Smooth muscle cell (in vitro differentiated cells): Measurements from ENCODE around the gene STMP1. TPM values are rescaled to one million over a fixed set of nuclear protein-coding genes. Genes with fewer than 3 reads are reported as not detected.
"Not testable (repeated sequence)": the region's sequence is repeated elsewhere in the genome, so short reads cannot be mapped to it uniquely, and the experiment has no call there.

Experiments
- DNase-seq: peaks from one replicate; lab custom pipeline; 2025; ENCODE audit not compliant: unreplicated experiment; lab: John Stamatoyannopoulos, UW
- H2AFZ ChIP-seq: fragments of 200-600 bp; sonication (generic); 2 replicates; pipeline ENCODE4 v1.6.0; 2016; ENCODE audit warnings: antibody characterized with exemption, low read depth, mild to moderate bottlenecking
- H3F3A ChIP-seq: fragments of 200-600 bp; sonication (generic); 2 replicates; pipeline ENCODE4 v1.6.0; 2017; ENCODE audit warnings: antibody characterized with exemption, low read depth
- H3K27ac ChIP-seq: fragments of 200-600 bp; sonication (generic); 2 replicates; pipeline ENCODE4 v1.5.1; 2016; ENCODE audit warnings: low read depth, mild to moderate bottlenecking
- H3K27me3 ChIP-seq: fragments of 200-600 bp; sonication (generic); 2 replicates; pipeline ENCODE4 v1.6.1; 2016; ENCODE audit warnings: low read depth, mild to moderate bottlenecking
- H3K36me3 ChIP-seq: fragments of 200-600 bp; sonication (generic); 2 replicates; pipeline ENCODE4 v1.5.1; 2016; ENCODE audit warnings: low read depth
- H3K4me1 ChIP-seq: fragments of 200-600 bp; sonication (generic); 2 replicates; pipeline ENCODE4 v1.5.1; 2016; ENCODE audit warnings: low read depth
- H3K4me2 ChIP-seq: fragments of 200-600 bp; sonication (generic); 2 replicates; pipeline ENCODE4 v1.6.0; 2016; ENCODE audit warnings: mild to moderate bottlenecking
- H3K4me3 ChIP-seq: fragments of 200-600 bp; sonication (generic); 2 replicates; pipeline ENCODE4 v1.5.1; 2016; ENCODE audit warnings: mild to moderate bottlenecking
- H3K79me2 ChIP-seq: fragments of 200-600 bp; sonication (generic); 2 replicates; pipeline ENCODE4 v1.6.0; 2016; ENCODE audit warnings: low read depth, mild to moderate bottlenecking
- H3K9ac ChIP-seq: fragments of 200-600 bp; sonication (generic); 2 replicates; pipeline ENCODE4 v1.6.0; 2016; ENCODE audit warnings: low read depth
- H3K9me3 ChIP-seq: fragments of 200-600 bp; sonication (generic); replicated peaks from 2 replicates; pipeline ENCODE4 v1.5.1; 2016; ENCODE audit warnings: low read depth
- H4K20me1 ChIP-seq: fragments of 200-600 bp; sonication (generic); 2 replicates; pipeline ENCODE4 v1.6.0; 2016; ENCODE audit warnings: low read depth
- WGBS: methylation state at CpG from one replicate; pipeline ENCODE4 v1.1.7; 2016; ENCODE audit warnings: low lambda C conversion rate; 5-methylcytosine and 5-hydroxymethylcytosine counted together
- polyA plus RNA-seq: library from polyadenylated mRNA; unstranded; fragments of >200 nt; fragmentation: Nextera tagmentation; extraction: Ambion mirVana; gene quantifications from 2 replicates; pipeline ENCODE4 v1.2.1, GENCODE V29; 2016
- total RNA-seq: library from RNA; depleted of rRNA; stranded (reverse); fragments of >200 nt; gene quantifications from 2 replicates; pipeline ENCODE4 v1.2.3, GENCODE V29; 2014
- TF ChIP-seq, protein P1 (sequence below): fragments of 200-600 bp; sonication (generic); IDR thresholded peaks from 2 replicates; pipeline ENCODE4 v1.5.1; 2017; ENCODE audit warnings: borderline replicate concordance, mild to moderate bottlenecking, antibody characterized with exemption; ENCODE audit not compliant: insufficient read depth, poor library complexity, severe bottlenecking

STMP1 gene
- total and polyA plus RNA-seq, 2 experiments from 2014 or later: 26.6 to 72.1 TPM

DNA sequence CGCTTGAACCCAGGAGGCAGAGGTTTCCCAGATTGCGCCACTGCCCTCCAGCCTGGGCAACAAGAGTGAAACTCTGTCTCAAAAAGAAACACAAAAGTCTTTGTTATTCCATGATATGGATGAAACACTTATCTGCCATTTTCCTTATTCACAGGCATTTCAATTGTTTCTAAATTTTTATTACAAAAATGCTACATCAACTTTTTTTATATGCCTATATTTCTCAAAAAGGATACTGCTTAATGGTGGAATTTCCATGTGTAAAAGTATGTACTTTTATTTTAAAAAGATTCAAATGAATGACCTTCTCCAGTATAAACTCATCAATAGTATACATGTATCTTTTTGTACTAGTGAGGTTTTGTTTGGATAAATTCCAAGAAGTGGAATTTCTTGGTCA lies 41.9 kb upstream of the STMP1 start:
- Histone ChIP-seq H4K20me1 (no peaks in the 10 kb centered on the region), H3K9me3 (no peaks in the 10 kb centered on the region), H3K79me2 (no peaks in the 10 kb centered on the region), H3F3A (no peaks in the 10 kb centered on the region), H3K27me3 (no peaks in the 10 kb centered on the region), H3K4me1 (no peaks in the 10 kb centered on the region), H3K4me3 (no peak overlapping the region), H3K4me2 (no peak overlapping the region), H2AFZ (no peak overlapping the region), H3K36me3 (peaks cover 11% of the 10 kb centered on the region), H3K27ac (no peak overlapping the region), H3K9ac (no peak overlapping the region)
- no peak for DNase-seq
- 96% methylated on average over 2 of the region's 2 CpGs for WGBS
- TF ChIP-seq, protein P1, sequence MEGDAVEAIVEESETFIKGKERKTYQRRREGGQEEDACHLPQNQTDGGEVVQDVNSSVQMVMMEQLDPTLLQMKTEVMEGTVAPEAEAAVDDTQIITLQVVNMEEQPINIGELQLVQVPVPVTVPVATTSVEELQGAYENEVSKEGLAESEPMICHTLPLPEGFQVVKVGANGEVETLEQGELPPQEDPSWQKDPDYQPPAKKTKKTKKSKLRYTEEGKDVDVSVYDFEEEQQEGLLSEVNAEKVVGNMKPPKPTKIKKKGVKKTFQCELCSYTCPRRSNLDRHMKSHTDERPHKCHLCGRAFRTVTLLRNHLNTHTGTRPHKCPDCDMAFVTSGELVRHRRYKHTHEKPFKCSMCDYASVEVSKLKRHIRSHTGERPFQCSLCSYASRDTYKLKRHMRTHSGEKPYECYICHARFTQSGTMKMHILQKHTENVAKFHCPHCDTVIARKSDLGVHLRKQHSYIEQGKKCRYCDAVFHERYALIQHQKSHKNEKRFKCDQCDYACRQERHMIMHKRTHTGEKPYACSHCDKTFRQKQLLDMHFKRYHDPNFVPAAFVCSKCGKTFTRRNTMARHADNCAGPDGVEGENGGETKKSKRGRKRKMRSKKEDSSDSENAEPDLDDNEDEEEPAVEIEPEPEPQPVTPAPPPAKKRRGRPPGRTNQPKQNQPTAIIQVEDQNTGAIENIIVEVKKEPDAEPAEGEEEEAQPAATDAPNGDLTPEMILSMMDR: no peak

DNA sequence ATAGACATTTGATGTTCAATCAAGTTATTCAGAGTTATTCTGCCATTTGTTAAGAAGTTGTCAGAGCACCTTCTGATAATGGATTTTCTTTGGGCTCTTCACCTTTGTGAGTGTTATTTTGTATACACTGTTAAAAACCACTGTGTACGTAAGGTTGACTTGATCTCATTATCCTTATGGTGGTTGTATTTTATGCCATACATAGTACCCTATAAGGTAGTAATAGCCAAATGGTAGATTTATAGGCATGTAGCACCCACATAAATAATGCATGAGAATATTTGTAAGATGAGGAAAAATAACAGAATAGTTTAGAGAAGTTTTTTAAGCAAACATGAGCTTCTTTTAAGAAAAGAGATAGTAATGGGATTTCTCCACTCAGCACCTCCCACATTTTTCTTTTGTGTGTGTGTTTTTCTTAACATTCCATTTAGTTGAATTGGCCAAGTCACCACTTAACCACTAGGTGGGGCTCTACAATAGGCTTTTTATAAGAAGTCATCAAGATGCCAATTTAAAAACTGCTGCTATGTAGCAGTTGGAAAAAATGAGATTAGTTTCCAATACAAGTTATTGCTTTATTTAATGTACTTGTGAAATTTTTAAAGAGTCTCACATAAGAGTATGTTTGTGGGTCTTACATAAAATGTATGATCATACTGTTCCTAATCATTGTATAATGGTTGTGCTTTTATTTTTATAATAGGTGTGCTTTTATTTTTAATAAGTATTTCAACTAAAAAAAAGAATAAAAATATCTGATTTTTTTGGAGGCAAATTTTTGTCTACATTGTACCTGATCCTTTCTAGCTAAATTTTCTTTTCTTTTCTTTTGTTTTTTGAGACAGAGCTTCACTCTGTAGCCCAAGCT lies 41.1 kb upstream of the STMP1 start:
- TF ChIP-seq, protein P1: peak; percentile 90
- Histone ChIP-seq H3K4me3 (no peak overlapping the region), H2AFZ (no peak overlapping the region), H3K27ac (no peak overlapping the region), H3K79me2 (no peaks in the 10 kb centered on the region), H3K9me3 (no peaks in the 10 kb centered on the region), H3K27me3 (no peaks in the 10 kb centered on the region), H4K20me1 (no peaks in the 10 kb centered on the region), H3F3A (no peaks in the 10 kb centered on the region), H3K4me1 (no peaks in the 10 kb centered on the region), H3K36me3 (peaks cover 12% of the 10 kb centered on the region), H3K4me2 (no peak overlapping the region), H3K9ac (no peak overlapping the region)
- DNase-seq: no peak
- WGBS: 88% methylated on average over 1 of the region's 1 CpG

DNA sequence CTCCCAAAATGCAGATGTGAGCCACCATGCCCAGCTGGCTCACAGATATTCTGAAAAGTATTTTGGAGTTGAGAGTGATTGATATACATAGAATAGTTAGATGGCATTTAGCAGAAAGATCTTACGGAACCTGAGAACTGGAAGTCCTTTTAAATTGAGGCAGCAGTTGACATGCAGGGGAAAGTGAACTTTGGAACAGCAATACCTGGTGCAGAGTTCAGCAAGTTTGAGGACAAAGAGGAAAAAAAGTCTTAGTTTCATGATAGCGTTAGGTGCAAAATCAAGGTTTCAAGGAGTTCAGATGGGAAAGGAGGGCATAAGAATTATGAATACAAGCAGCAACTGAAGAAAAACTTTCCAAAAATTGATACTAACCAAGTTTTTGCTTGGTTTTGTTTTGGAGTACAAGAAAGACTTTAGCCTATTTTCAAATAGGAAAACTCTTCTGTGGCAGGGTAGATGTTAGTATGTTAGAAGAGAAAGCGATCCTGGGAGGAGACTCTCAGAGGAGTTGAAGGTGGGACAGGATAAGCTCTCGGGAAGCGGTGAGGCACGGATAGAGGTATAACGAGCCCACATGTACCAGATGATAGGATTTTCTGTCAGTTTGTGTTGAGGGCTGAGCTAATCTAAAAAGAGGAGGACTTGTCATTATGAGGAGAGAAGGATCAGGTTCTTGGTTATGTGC lies 28.0 kb upstream of the STMP1 start:
- H3K4me1 ChIP-seq: no peaks in the 10 kb centered on the region
- no peak for DNase-seq
- no peak overlapping the region for H3K27ac ChIP-seq
- WGBS: 96% methylated on average over 7 of the region's 7 CpGs
- no peak overlapping the region for H3K4me2 ChIP-seq
- no peak overlapping the region for H3K4me3 ChIP-seq
- no peaks in the 10 kb centered on the region for H4K20me1 ChIP-seq
- no peak overlapping the region for H2AFZ ChIP-seq
- TF ChIP-seq, protein P1: no peak
- H3K9ac ChIP-seq: no peak overlapping the region
- H3K27me3 ChIP-seq: no peaks in the 10 kb centered on the region
- peaks cover 39% of the 10 kb centered on the region for H3K36me3 ChIP-seq
- no peaks in the 10 kb centered on the region for H3K79me2 ChIP-seq
- no peaks in the 10 kb centered on the region for H3K9me3 ChIP-seq
- H3F3A ChIP-seq: no peaks in the 10 kb centered on the region

DNA sequence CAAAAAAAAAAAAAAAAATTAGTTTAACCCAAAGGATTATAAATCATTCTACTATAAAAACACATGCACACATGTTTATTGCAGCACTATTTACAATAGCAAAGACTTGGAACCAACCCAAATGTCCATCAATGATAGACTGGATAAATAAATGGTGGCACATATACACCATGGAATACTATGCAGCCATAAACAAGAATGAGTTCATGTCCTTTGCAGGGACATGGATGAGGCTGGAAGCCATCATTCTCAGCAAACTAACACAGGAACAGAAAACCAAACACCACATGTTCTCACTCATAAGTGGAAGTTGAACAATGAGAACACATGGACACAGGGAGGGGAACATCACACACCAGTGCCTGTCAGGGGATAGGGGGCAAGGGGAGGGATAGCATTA lies 22.6 kb upstream of the STMP1 start:
- not testable (repeated sequence) for H3K79me2 ChIP-seq, H3K27me3 ChIP-seq, H3F3A ChIP-seq, H3K4me3 ChIP-seq, H3K4me2 ChIP-seq, DNase-seq, H2AFZ ChIP-seq, H3K9ac ChIP-seq, H3K27ac ChIP-seq, H3K4me1 ChIP-seq, H3K9me3 ChIP-seq, H4K20me1 ChIP-seq
- H3K36me3 ChIP-seq: peaks cover 36% of the 10 kb centered on the region
